MM.1S (cell line): ENCODE data around the gene CRIP2.
A peak's percentile ranks its signal among the peaks of the same experiment; 100 is the strongest.

Source experiments
- DNase-seq: peaks from one replicate; pipeline ENCODE4 v3.0.0-alpha.2; 2015
- H2AFZ ChIP-seq: fragments of 300-600 bp; sonication (generic); 2 replicates; pipeline ENCODE4 v1.6.0; 2016; ENCODE audit warnings: antibody characterized with exemption, low read length
- H3F3A ChIP-seq: fragments of 300-600 bp; sonication (generic); 2 replicates; pipeline ENCODE4 v1.6.1; 2016; ENCODE audit warnings: mild to moderate bottlenecking, antibody characterized with exemption, low read length, moderate library complexity, mixed read lengths; ENCODE audit not compliant: insufficient read depth
- H3K27ac ChIP-seq: fragments of 300-600 bp; sonication (generic); 2 replicates; pipeline ENCODE4 v1.5.1; 2016; ENCODE audit warnings: mild to moderate bottlenecking, low read length
- H3K27me3 ChIP-seq: fragments of 300-600 bp; sonication (generic); replicated peaks from 2 replicates; pipeline ENCODE4 v1.6.0; 2016; ENCODE audit warnings: low read length; ENCODE audit not compliant: insufficient read depth
- H3K36me3 ChIP-seq: fragments of 300-600 bp; sonication (generic); replicated peaks from 2 replicates; pipeline ENCODE4 v1.6.1; 2016; ENCODE audit warnings: mild to moderate bottlenecking, low read length, mixed read lengths; ENCODE audit not compliant: insufficient read depth
- H3K4me1 ChIP-seq: fragments of 300-600 bp; sonication (generic); 2 replicates; pipeline ENCODE4 v1.6.1; 2016; ENCODE audit warnings: low read length, mixed read lengths
- H3K4me2 ChIP-seq: fragments of 300-600 bp; sonication (generic); 2 replicates; pipeline ENCODE4 v1.6.0; 2016; ENCODE audit warnings: low read depth, low read length
- H3K4me3 ChIP-seq: fragments of 300-600 bp; sonication (generic); 2 replicates; pipeline ENCODE4 v1.5.1; 2016; ENCODE audit warnings: low read length, mixed read lengths
- H3K79me2 ChIP-seq: fragments of 300-600 bp; sonication (generic); 2 replicates; pipeline ENCODE4 v1.6.1; 2016; ENCODE audit warnings: mixed run types, low read length, mixed read lengths
- H3K9ac ChIP-seq: fragments of 300-600 bp; sonication (generic); 2 replicates; pipeline ENCODE4 v1.6.1; 2016; ENCODE audit warnings: low read length, mixed read lengths
- H3K9me2 ChIP-seq: fragments of 300-600 bp; sonication (generic); replicated peaks from 2 replicates; pipeline ENCODE4 v1.6.1; 2016; ENCODE audit warnings: mild to moderate bottlenecking, low read length, mixed read lengths; ENCODE audit not compliant: insufficient read depth
- H3K9me3 ChIP-seq: fragments of 300-600 bp; sonication (generic); replicated peaks from 2 replicates; pipeline ENCODE4 v1.6.1; 2016; ENCODE audit warnings: mild to moderate bottlenecking, low read length, mixed read lengths; ENCODE audit not compliant: insufficient read depth
- H4K20me1 ChIP-seq: fragments of 300-600 bp; sonication (generic); 2 replicates; pipeline ENCODE4 v1.6.1; 2016; ENCODE audit warnings: mild to moderate bottlenecking, low read length, moderate library complexity, mixed read lengths; ENCODE audit not compliant: insufficient read depth
- EZH2 ChIP-seq: fragments of 300-600 bp; sonication (generic); optimal IDR thresholded peaks from 2 replicates; pipeline ENCODE3; 2017; ENCODE audit warnings: low read depth, mild to moderate bottlenecking, antibody characterized with exemption, low read length, mixed read lengths
- EZH2phosphoT487 ChIP-seq: fragments of 300-600 bp; sonication (generic); IDR thresholded peaks from 2 replicates; pipeline ENCODE4 v1.6.1; 2018; ENCODE audit warnings: antibody characterized with exemption, low read length
- TF ChIP-seq, protein P1 (sequence below): fragments of 300-600 bp; sonication (generic); IDR thresholded peaks from 2 replicates; pipeline ENCODE4 v1.5.1; 2016; ENCODE audit warnings: antibody characterized with exemption, low read length, mixed read lengths

The CRIP2 gene

DNA sequence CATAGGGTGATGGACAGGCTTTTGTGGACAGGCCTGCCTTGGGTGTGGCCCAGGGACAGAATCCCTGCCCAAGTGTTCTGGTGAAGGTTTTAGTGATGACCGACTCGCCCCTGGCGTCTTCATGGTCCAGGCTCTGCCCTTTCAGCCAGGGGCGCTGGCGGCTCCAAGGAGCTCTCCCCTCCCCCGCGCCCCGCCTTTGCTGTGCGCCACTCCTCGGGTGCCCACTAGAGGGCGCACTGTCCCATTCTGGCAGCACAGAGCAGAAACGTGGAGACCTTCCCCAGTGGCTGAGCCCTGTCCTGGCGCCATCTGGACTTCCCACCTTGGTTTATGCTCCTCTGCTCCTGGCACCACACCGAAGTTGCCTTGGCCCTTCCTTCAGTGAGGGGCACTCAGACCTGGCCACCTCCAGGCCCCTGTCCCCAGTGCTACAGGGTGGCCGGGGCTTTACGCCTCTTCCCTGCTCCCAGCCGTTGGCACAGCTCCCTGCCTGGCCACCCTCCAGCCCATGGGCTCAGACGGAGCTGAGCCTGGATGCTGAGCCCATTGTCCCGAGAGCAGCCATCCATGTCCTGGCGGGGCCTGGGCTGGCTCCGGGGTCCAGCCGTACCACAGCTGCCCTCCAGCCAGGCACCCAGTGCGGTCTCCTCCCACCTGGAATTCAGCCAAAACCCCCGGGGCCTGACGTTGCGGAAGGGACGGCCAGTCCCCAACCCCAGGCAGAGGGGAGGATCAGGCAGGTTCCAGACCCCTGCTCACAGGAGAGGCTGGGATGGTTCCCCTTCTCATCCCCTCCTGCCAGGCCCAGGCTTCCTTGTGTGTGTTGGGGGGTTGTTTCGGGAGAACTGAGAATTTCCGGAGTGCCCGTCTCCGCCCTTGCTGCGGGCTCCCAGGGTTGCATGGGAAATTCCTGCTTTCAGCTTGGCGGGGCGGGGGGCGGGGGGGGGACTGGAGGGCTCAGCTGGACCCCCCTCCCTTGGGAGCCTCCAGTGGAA is 6.5 kb downstream of the CRIP2 start:
- peak; percentile 53 for DNase-seq
- Histone ChIP-seq H4K20me1 (no peaks in the 10 kb centered on the region), H3K9me2 (no peaks in the 10 kb centered on the region), H3F3A (no peaks in the 10 kb centered on the region), H3K4me2 (peak overlapping the region; percentile 99), H3K9me3 (no peaks in the 10 kb centered on the region), H3K27me3 (peaks cover 38% of the 10 kb centered on the region), H3K9ac (peak overlapping the region; percentile 98), H2AFZ (peak overlapping the region; percentile 34; the same call in 1 of the 2 replicates), H3K79me2 (no peaks in the 10 kb centered on the region), H3K4me3 (peak overlapping the region; percentile 64), H3K27ac (peak overlapping the region; percentile 61), H3K36me3 (no peaks in the 10 kb centered on the region), H3K4me1 (peaks cover 6% of the 10 kb centered on the region; the same call in 1 of the 2 replicates)
- no peak for TF ChIP-seq EZH2phosphoT487
- TF ChIP-seq, protein P1, sequence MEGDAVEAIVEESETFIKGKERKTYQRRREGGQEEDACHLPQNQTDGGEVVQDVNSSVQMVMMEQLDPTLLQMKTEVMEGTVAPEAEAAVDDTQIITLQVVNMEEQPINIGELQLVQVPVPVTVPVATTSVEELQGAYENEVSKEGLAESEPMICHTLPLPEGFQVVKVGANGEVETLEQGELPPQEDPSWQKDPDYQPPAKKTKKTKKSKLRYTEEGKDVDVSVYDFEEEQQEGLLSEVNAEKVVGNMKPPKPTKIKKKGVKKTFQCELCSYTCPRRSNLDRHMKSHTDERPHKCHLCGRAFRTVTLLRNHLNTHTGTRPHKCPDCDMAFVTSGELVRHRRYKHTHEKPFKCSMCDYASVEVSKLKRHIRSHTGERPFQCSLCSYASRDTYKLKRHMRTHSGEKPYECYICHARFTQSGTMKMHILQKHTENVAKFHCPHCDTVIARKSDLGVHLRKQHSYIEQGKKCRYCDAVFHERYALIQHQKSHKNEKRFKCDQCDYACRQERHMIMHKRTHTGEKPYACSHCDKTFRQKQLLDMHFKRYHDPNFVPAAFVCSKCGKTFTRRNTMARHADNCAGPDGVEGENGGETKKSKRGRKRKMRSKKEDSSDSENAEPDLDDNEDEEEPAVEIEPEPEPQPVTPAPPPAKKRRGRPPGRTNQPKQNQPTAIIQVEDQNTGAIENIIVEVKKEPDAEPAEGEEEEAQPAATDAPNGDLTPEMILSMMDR, result peak; percentile 83

- Histone ChIP-seq H3K4me2 (peak overlapping the region; percentile 55; the same call in 1 of the 2 replicates), H3K4me1 (peaks cover 6% of the 10 kb centered on the region; the same call in 1 of the 2 replicates), H3K9me2 (no peaks in the 10 kb centered on the region), H3K27ac (peak overlapping the region; percentile 47; the same call in 1 of the 2 replicates), H3K9ac (peak overlapping the region; percentile 98), H3K9me3 (no peaks in the 10 kb centered on the region), H3K4me3 (no peak overlapping the region), H3K27me3 (peaks cover 33% of the 10 kb centered on the region), H4K20me1 (no peaks in the 10 kb centered on the region), H2AFZ (no peak overlapping the region), H3F3A (no peaks in the 10 kb centered on the region), H3K36me3 (no peaks in the 10 kb centered on the region), H3K79me2 (no peaks in the 10 kb centered on the region)
- no peak for TF ChIP-seq EZH2phosphoT487
- TF ChIP-seq, protein P1, result no peak
- TF ChIP-seq EZH2, result no peak
- peak; percentile 84 for DNase-seq
Measured at GRCh38 chr14:105481886-105482457, 7.4 kb downstream of the CRIP2 start.

DNA sequence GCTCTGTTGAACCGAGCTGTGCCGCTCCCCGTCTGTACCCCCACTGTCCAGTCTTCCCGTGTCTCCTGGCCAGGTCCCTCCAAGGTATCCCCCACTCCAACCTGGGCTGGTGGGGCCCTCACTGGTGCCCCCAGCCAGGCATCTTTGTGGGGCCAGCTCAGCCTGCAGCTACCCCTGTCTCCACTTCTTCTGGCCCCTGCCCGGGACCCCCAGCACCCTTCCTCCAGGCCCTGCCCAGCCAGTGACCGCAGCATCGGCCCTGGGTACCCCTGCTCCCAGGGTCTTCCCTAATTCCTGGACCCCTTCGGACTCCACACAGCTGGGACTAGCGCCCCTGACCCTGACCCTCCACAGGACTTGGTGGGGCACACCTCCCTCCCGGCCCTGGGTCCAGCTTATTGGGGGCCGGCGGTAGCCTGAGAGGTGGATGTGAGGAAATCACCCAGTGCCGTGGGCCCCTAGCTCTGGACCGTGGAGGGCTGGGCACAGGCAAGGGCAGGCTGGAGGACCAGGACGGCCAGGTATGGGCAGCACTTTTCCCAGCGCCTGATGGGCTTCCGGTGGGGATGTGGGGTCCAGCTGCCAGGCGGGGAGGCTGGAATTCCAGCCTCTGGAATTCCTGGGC is 8.0 kb downstream of the CRIP2 start:
- H3K27me3 ChIP-seq, result peaks cover 29% of the 10 kb centered on the region
- H3K27ac ChIP-seq, result peak overlapping the region; percentile 47; the same call in 1 of the 2 replicates
- H3K4me1 ChIP-seq, result peaks cover 6% of the 10 kb centered on the region; the same call in 1 of the 2 replicates

More for the DNA sequence above, 8.0 kb downstream of the CRIP2 start:
- Histone ChIP-seq H3K4me2 (peak overlapping the region; percentile 55; the same call in 1 of the 2 replicates), H4K20me1 (no peaks in the 10 kb centered on the region), H3K9me3 (no peaks in the 10 kb centered on the region), H3K4me3 (no peak overlapping the region), H2AFZ (no peak overlapping the region), H3K9me2 (no peaks in the 10 kb centered on the region), H3K36me3 (no peaks in the 10 kb centered on the region), H3K9ac (peak overlapping the region; percentile 98), H3F3A (no peaks in the 10 kb centered on the region), H3K79me2 (no peaks in the 10 kb centered on the region)
- TF ChIP-seq EZH2phosphoT487, result no peak
- TF ChIP-seq EZH2, result no peak
- TF ChIP-seq, protein P1, result no peak
- DNase-seq, result no peak
